HG02840 (cell line): Measurements from ENCODE around the gene AP1M1.

Source experiments
- ATAC-seq: cut with Tn5 transposase; IDR thresholded peaks from one replicate; pipeline ENCODE4 v1.9.1; 2021; ENCODE audit warnings: mild to moderate bottlenecking, moderate library complexity, moderate number of reproducible peaks; ENCODE audit not compliant: unreplicated experiment, low FRiP score

AP1M1 gene

DNA sequence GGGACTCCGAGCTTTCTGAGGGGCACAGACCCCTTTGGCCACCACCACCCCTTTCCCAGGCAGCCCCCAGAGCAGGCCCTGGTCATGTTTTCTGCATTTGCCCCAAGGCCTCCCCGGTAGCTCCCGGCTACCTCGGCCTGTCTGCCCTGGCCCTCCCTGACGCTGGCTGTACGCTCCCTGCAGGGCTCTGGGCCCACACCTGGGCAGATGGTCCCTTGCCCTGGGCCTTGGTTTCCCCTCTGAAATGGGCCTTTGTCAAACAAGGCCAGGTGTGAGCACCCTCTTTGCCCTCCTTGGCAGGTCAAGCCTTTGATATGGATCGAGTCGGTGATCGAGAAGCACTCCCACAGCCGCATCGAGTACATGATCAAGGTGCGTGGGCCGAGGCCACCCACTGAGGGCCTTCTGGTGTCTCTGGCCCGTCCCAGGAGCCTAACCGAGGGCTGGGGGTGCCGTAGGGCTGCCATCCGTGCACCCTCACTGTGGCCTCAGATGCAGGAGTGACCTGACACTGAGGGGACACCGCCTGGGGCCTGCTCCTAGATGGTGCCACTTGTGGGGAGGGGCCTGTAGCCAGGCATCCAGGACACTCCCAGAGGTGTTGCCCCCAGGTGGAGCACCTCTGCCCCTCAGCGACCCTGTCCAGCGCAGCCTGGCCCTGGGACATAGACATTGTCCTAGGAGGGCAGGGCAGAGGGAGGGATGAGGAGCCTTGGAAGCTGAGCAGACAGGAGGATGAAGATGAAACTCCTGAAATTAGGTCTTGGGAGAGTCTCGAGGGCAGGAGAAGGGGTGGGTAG lies 30.3 kb downstream of the AP1M1 start:
- no peak for ATAC-seq

DNA sequence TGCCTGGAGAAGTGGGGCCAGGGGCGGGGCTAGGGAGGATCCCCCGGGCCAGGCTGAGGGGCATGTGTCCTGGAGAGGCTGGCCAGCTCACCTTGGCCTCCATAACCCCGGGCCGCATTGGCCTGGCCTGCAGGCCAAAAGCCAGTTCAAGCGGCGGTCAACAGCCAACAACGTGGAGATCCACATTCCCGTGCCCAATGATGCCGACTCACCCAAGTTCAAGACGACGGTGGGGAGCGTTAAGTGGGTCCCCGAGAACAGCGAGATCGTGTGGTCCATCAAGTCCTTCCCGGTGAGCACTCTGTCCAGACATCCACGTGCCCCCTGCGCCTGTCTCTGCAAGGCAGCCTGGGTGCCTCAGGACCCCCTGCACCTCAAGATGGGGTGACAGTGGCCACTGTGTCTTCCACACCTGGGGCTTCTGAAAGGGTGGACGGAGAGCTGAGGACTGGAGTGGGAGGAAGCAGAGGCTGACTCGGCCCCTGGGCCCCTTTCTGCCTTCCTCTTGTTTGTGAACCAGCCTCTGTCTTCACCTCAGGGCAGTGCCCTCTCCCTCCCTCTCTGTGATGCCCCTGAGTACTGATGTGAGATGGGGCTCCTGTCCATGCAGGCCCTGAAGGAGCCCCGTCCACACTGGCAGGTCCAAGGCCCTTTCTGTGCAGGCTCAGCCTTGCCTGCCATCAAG lies 31.1 kb downstream of the AP1M1 start:
- no peak for ATAC-seq

DNA sequence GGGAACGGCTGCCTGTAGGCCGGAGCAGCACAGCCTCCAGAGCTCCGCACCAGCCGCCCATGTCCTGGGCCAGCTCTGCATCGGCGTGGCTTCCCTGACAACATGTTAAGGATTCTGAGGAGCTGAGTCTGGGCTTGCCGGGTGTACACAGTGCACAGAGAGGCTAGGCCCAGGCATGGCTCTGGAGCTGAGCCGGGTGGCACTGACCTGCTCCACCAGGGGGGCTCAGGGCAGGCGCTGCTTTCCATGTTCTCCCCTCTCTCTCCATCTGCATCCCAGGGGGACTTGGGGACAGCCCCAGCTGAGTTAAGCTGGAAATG lies 31.6 kb downstream of the AP1M1 start:
- ATAC-seq = no peak

DNA sequence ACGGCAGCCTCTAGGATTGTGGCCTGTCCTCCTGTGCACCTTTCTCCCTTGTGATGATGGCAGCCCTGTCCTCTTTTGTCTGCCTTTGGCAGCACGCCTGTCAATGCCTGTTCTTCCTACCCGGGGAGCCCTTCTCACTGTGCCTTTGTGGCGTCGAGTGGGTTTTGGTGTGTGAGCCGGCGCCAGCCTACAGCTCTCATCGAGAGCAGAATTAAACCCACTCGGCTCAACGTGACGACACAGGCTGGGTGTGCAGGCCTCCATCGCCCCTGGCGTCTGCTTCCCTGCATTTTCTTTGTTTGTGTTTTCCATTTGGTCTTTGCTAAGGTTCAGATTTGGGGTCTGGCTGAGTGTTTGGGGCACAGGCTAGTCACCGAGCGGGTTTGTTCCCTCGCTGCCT lies 34.4 kb downstream of the AP1M1 start:
- ATAC-seq = no peak

DNA sequence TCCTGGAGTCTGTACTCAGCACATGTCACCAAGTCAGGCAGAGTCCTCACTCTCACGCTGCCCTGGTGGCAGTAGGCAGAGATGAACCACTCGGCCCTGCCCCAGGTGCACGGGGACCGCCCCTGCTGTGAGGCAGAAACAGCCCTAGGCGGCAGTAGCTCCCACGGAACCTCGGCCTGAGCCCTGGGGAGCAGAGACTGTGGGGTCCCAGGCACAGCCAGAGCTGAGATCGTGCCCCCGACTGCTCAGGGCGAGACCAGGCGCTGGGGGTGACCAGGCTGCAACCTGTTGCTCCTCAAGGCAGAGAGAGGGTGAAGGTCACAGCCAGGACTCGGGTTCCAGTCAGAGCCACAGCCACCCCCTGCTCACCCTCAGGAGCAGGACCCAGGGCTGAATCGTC lies 34.9 kb downstream of the AP1M1 start:
- no peak for ATAC-seq

DNA sequence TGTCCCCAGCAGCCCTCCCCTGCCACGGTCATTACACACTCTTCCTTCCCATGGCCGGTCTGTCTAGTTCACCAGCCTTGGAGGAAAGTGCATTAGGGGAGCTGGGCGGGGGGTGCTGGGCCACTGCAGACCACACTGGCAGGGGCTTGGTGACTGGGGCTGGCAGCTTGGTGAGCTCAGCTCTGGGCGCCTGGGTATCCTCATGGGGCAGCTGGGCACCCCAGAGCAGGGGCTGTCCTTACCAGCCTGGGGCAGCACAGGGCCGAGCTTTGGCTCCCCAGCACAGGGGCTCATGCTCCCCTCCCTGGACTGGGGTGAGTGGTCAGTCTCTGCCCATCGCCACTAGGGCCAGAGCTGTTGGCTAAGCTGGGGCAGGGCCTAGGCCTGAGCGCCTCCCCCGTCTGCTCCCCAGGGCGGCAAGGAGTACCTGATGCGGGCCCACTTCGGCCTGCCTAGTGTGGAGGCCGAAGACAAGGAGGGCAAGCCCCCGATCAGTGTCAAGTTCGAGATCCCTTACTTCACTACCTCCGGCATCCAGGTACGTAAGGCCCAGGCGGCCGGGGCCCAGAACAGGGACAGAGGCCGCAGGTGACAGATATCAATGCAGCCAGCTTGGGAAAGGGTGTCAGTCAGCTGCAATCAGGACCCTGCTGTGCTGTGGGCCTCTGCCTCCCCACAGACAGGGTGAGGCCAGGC lies 35.5 kb downstream of the AP1M1 start:
- no peak for ATAC-seq

DNA sequence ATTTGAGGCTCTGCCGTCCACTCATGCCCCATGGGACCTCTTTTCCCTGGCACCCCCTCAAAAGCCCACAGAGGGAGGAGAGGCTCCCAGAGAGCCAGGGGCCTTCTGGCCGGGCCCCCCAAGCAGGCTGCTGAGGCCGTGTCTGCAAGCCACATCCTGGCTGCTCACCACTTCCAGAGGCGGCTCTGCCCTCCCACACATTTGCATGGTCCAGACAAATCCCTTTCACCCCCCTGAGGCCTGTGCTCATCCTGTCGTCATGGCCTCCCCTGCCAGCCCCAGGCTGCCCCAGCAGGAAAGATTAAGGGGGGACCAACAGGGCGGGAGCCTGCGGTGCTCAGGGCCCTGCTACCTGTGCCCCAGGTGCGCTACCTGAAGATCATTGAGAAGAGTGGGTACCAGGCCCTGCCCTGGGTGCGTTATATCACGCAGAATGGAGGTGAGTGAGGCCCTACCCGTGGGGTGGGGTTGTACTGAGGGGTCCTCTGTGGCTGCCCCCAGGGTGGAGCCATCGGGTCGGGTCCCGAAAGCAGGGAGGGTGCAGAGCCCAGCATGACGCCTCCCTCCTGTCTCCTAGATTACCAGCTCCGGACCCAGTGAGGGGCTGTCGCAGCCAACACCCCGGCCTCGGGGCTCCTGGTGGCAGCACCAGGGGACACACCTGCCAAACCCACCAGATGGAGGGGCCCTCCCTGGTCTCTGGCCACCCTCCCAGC lies 36.3 kb downstream of the AP1M1 start:
- no peak for ATAC-seq

DNA sequence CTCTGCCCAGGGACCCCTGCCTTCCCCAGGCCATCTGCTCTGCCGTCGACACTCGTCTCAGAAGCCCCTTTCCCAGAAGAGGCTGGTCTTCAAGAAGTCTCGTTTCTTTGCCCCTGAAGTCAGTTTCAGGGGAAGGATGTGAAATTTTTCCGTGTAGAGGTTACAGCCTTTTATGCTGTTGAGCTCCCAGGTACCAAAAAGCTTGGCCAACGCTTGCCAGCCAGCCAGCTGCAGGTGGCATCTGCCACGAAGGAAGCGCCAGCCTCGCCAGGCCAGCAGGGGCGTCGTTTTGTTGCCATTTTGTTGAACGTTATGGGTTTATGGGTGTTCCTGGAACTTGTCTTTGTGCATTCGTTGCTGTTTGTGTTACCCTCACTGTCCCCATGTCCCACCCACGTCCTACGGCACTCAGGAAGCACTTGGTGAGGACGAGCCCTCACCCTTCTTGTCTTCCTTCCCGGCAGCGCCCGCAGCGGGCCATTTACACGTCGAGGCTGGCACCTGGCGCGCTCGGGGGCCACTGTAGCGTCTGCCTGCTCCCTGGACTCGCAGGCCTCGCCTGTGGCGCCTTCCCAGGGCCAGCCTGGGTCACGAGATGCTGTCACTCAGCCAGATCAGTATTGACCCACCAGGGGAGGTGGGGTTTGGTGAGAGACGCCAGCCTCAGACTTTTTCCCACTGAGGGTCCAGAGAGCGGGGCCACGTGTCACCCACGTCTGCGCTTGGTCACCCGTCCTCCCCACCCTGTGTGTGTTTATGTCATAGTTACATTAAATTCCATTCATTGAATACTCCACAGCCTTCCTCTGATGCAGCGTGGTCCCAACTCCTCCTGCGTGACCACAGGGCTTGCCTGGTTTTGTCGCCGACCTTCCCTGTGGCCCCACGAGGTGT lies 37.1 kb downstream of the AP1M1 start:
- ATAC-seq = no peak

DNA sequence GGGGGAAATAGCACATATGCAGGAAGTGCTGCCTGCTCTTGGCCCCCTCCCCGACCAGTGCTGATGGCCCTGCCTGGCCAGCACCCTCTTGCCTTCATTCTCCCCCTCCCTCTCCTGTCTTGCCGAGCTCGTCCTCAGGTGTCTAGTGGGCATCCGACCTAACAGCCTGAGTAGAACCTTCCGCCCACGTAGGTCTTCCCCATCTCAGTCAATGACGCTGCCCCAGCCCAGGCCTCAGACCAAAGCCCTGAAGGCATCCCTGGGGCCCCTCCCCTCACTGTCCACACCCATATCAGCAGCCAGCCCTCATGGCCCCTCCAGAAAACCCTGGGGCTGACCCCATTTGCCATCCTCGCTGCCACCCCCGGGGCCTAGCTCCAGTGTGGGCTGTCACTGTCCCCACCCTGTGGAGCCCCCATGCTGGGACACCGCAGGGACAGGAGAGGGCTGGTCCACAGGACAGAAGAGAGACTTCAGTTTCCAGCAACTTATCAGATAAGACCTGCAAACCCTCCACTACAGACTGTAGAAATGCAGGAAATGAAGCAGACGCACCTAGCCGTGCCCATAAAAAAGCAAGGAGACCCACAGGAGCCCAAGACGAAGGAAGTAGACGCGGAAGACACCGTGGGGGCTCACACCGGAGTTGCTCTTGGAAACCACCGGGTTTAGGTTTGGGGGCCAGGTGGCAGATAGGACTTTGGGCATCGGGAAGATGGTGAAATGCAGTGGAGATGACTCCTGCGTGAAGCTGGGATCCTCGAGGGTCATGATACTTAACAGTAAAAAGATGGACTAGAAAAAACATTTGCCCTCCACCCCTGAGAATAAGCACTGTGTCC lies 38.3 kb downstream of the AP1M1 start:
- no peak for ATAC-seq

DNA sequence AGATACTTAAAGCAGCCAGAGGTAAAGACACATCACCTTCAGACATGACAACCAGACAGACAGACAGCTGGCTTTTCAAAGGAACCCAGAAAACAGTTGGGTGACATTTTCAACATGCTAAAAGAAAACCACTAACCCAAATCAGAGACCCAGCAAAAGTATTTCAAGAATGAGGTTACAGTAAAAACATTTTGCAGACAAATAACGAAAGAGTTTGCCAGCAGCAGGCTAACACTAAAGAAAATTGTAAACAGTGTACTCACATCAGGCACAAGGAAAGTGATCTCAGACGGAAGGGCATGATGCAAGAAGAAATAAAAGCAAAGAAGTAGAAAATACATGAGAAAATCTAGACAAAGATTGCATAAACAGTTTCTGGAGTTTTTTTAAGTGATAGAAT lies 46.4 kb downstream of the AP1M1 start:
- ATAC-seq = no peak

DNA sequence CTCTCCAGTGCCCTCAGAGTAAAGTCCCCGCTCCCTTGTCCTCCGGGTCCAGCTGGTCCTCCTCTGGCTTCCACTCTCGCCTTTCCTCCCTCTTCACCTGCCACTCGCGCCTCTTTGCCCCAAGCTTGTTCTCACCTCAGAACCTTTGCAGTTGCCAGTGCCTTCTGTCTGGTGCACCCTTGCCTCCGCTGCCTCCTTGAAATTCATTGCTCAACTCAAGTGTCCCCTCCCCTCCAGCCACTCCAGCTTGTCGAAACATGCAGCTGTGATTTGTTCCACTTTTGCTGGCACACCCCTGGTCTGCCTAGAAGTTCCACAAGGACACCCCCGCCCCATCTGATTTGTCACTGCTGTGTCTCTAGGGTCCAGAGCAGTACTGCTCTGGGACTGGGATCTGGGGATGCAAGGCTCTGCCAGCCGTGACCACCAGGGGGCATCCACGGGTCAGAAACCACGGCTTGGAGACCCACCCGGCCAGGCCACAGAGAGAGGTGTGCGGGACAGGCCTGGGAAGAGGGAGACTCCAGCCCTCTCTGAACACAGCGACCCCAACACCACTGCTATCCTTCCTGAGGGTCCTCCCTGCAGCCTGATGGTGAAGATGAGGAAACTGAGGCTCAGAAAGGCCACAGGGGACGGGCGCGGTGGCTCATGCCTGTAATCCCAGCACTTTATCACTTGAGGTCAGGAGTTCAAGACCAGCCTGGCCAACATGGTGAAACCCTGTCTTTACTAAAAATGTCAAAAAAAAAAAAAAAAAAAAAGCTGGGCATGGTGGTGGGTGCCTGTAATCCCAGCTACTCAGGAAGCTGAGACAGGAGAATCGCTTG lies 49.9 kb downstream of the AP1M1 start:
- no peak for ATAC-seq

DNA sequence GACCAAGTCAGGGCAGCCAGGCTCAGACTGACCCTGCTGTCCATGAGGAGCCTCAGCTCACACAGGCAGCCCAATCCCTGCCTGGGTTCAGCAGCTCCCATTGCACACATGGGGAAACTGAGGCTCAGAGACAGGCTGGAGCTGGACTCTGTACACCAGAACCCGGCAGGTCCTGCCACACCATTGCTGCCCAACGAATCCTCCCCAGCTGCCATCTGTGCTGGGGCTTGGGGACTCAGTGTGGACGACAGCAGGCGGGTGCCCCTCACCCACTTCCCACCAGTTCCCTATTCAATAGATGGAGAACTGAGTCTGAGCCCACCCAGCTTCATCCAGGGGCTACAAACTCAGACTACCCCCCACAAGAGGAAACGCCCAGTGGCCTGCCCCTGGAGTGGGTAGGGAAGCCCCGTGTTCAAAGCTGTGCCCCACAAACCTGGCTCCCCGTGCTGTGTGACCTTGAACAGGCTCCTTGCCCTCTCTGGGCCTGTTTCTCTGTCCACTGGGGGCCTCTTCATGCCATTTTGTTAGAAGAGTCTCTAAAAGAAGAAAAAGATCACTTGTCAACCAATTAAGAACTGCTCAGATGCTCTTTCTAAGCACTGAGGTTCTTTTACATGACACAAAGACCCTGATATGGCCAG lies 50.8 kb downstream of the AP1M1 start:
- ATAC-seq = no peak

DNA sequence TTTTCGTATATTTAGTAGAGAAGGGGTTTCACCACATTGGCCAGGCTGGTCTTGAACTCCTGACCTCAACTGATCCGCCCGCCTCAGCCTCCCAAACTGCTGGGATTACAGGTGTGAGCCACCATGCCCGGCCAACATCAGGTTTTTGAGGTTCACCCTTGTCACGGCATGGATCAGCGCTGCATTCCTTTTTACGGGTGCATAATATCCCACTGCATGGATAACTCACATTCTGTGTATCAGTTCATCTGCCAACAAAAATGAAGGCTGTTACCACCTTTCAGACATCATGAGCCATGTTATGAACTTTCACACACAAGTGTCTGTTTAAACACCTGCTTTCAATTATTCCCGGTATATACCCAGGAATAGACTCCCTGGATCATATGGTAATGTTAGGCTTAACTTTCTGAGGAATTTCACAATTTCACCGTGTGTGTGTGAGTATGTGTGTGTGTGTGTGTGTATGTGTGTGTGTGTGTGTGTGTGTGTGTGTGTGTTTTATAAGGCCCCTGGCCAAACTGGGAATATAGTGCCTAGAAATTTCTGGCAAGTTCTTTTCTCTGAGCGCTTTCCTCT lies 52.2 kb downstream of the AP1M1 start:
- no peak for ATAC-seq

DNA sequence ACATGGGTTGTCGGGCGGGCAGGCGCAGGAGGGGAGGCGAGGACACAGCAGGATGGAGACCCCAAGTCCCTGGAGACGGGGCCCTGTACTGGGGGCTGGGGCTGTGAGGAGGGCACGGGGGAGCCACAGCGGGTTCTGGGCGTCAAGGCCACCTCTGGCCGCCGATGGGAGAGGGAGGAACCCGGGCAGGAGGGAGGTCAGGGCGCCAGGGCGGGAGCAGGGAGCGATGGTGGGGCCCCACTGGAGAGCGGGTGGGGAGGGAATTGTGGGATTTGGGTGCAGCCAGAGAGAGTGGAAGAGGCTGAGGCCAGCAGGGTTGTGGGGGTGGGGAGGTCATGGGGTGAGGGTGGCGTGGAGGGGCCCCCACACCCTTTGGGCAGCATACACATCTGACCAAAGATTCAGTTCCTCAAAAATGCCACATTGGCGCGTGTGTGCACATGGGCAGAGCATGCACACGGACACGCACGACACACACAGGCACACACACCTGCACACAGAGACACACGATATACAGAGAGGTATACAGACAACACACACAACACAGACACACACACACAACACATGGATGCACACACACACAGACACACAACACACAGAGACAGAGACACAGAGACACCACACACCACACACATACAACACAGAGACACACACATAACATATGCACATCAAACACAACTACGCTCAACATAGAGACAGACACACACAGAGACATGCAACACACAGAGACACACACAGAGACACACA lies 54.9 kb downstream of the AP1M1 start:
- no peak for ATAC-seq

DNA sequence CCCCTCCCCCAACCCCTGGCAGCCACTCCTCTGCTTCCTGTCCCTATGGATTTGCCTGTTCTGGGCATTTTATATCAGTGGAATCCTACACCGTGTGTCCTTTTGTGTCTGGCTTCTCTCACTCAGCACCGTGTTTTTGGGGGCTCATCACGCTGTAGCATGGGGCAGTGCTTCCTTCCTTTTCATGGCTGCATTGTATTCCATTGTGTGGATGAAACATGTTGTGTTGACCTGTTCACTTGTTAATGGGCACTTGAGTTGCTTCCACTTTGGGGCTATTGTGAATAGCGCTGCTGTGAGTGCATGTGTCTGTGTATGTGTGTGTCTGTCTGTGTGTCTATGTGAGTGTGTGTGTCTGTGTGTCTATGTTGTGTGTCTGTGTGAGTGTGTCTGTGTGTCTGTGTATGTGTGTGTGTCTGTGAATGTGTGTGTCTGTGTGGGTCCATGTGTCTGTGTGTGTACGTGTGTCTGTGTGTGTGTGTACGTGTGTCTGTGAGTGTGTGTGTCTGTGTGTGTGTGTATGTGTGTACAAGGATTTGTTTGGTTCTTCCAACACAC lies 57.2 kb downstream of the AP1M1 start:
- no peak for ATAC-seq

DNA sequence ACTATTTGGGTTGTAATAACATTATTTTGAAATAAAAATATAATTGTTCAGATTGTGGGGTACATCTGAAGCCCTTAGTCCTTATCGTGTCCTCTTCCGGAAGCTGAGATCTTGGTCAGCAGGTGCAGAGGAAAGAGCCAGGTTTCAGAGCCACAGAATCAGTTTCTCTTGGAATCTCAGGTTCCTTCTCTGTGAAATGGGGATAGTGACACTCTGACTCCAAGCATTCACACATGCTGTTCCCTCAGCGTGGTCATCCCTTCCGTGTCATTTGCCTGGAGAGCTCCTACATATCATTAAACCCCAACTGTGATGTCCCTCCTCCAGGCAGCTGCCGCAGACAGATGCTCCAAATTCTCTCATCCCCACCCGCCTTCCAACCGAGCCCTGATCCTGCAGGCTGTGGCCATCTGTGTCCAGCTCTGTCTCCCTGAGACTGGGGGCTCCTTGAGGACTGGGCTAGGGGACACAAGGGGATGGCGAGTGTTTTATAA lies 59.8 kb downstream of the AP1M1 start:
- ATAC-seq = no peak
